Mucosa of descending colon (tissue), 3 donors: ENCODE measurements around the gene GDF2. TPM values are rescaled to one million over a fixed set of nuclear protein-coding genes. Genes with fewer than 3 reads are reported as not detected.

Source experiments
- ATAC-seq: fragments of 200-7000 bp; cut with Tn5 transposase; one replicate; pipeline ENCODE4 v1.9.1; 2020; ENCODE audit warnings: mild to moderate bottlenecking, moderate library complexity
- DNase-seq, 3 donors: peaks; one replicate each; pipeline ENCODE4 v3.0.0-alpha.2; 2020
- H3K36me3 ChIP-seq: fragments of 200-600 bp; one replicate; pipeline ENCODE4 v1.8.0; 2021; ENCODE audit warnings: low read depth, mild to moderate bottlenecking
- H3K4me1 ChIP-seq: fragments of 200-600 bp; one replicate; pipeline ENCODE4 v1.8.0; 2021; ENCODE audit warnings: low read depth, mild to moderate bottlenecking
- H3K4me3 ChIP-seq: fragments of 200-600 bp; one replicate; pipeline ENCODE4 v1.8.0; 2021; ENCODE audit warnings: mild to moderate bottlenecking
- H3K9me3 ChIP-seq: fragments of 200-600 bp; one replicate; pipeline ENCODE4 v1.8.0; 2021; ENCODE audit warnings: mild to moderate bottlenecking
- CTCF ChIP-seq: fragments of 200-600 bp; IDR thresholded peaks from one replicate; pipeline ENCODE4 v1.8.0; 2022; ENCODE audit warnings: antibody characterized with exemption, mild to moderate bottlenecking
- intact Hi-C, 2 donors: fragments of 100-400 bp; cut with DNase I in 1 of 2; cut with micrococcal nuclease in 1 of 2; formaldehyde crosslinking; loops; one replicate each; pipeline versions ENCODE4 v1.11.0 to v1.11.1; 2022; cut with DNase I, micrococcal nuclease
- total RNA-seq, 3 donors: library from RNA; stranded (reverse); fragmentation: NEBNext Ultra II Directional in 2 of 3; extraction: Animal tissue kit (Norgen Biotek cat#: 25700) in 2 of 3; gene quantifications; one replicate each; pipeline versions ENCODE4 v1.2.1 to v1.2.4, GENCODE V29; 2021 to 2023
- donor health status: DM: no; HTN: no; CAD: no; lungs with moderate emphysema.
- donor health status: DM: no; HTN: no; CAD: no.
- donor health status: DM: no; HTN: yes; CAD: no.

Gene GDF2
- total RNA-seq, 3 donors from 2014 or later, result not detected

GRCh38 chr10:47359626-47360418 lies 37.6 kb downstream of the GDF2 start:
- no peaks in the 10 kb centered on the region for H3K4me1 ChIP-seq
- H3K9me3 ChIP-seq, result no peaks in the 10 kb centered on the region
- H3K4me3 ChIP-seq, result no peak overlapping the region
- intact Hi-C loops, result no loop called here
- H3K36me3 ChIP-seq, result no peaks in the 10 kb centered on the region
- TF ChIP-seq CTCF, result no peak
- ATAC-seq (no peak), DNase-seq (no peak)

DNA sequence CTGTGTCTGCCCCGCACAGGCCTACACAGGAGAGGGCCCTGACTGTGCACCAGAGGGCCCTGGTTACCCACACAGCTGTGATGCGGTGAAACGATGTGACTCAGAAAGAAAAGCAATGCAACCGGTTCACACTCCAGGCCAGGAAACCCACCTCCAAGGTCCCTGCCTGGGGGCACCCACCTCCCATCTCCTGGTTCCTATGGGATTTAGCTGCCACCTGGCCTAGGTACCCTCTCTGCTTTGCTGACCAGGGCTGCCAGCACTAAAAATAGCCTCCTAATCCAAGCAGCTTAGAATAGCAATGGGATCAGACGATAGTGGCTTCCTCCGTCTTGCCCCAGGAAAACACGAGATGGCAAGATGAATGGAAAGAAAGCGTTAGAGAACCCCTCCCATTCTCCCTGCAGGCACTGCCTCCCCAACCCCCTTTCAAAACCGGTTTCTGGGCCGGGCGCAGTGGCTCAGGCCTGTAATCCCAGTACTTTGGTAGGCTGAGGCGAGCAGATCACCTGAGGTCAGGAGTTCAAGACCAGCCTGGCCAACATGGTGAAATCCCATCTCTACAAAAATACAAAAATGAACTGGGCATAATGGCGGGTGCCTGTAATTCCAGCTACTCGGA lies 38.3 kb downstream of the GDF2 start:
- no peak for DNase-seq
- TF ChIP-seq CTCF, result no peak
- no peaks in the 10 kb centered on the region for H3K4me1 ChIP-seq

DNA sequence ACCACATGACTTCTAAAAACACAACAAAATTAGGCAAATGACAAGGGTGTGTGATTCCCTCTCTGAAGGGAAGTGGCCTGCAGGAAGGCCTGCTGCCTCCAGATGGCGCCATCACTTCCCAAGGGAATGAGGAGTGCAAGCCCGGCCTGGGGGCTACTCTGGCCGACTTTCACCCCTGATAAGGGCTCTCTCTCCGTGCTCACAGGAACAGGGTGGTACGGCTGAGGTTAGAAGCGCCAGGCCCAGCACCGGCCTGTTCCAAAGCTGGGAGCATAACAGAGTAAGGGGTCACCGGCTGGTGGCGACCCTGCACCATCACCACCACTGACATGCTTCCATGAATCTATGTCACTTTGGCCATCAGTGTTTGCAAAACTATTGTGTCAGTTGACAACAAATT lies 39.0 kb downstream of the GDF2 start:
- H3K4me3 ChIP-seq, result no peak overlapping the region
- no peaks in the 10 kb centered on the region for H3K4me1 ChIP-seq
- no peaks in the 10 kb centered on the region for H3K9me3 ChIP-seq
- no peaks in the 10 kb centered on the region for H3K36me3 ChIP-seq
- peak; percentile 62 for TF ChIP-seq CTCF
- ATAC-seq (peak; percentile 35), DNase-seq (peak in 2 of 3 donors; percentile 53 to 67)
- intact Hi-C loops, result no loop called here

More for the DNA sequence above, 38.3 kb downstream of the GDF2 start:
- Histone ChIP-seq H3K4me3 (no peak overlapping the region), H3K36me3 (no peaks in the 10 kb centered on the region), H3K9me3 (no peaks in the 10 kb centered on the region)
- intact Hi-C loops, result no loop called here
- no peak for ATAC-seq

GRCh38 chr10:47362199-47362598 lies 39.9 kb downstream of the GDF2 start:
- no peaks in the 10 kb centered on the region for H3K36me3 ChIP-seq
- no peaks in the 10 kb centered on the region for H3K4me1 ChIP-seq
- H3K4me3 ChIP-seq, result no peak overlapping the region
- TF ChIP-seq CTCF, result no peak
- ATAC-seq (no peak), DNase-seq (no peak)
- intact Hi-C loops, result no loop called here
- H3K9me3 ChIP-seq, result no peaks in the 10 kb centered on the region

DNA sequence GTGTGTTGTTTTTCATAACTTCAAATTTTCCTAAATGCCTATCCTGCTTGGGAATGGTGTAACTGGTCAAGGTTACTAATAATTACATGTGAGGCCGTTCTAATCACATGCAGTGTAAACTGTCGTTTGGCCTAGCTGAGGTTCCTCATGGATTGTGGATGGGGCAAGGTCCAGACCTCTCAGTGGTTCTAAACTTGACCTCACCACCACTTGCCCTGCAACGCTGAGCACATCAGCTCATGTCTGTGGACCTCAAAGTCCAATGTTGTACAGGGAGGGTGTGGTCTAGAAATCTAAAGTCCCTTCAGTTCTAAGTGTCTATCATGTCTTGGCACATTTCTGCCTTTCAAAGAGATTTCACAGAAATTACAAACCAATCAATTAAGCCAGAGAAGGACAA lies 41.5 kb downstream of the GDF2 start:
- Histone ChIP-seq H3K9me3 (no peaks in the 10 kb centered on the region), H3K4me3 (no peak overlapping the region), H3K4me1 (no peaks in the 10 kb centered on the region), H3K36me3 (no peaks in the 10 kb centered on the region)
- intact Hi-C loops, result no loop called here
- DNase-seq (no peak), ATAC-seq (peak; percentile 70)
- TF ChIP-seq CTCF, result no peak
